Nephron progenitor cell (in vitro differentiated cells): Measurements from ENCODE around the gene ACTN3.

Experiments used
- DNase-seq: peaks from one replicate; pipeline ENCODE4 v3.0.0; 2021
- H3K27ac Mint-ChIP-seq: 2 replicates; pipeline ENCODE4 v1.8.0; 2021; ENCODE audit warnings: mild to moderate bottlenecking, moderate library complexity, mixed read lengths
- H3K27me3 Mint-ChIP-seq: 2 replicates; pipeline ENCODE4 v1.8.0; 2021; ENCODE audit warnings: mild to moderate bottlenecking, low read depth, mixed read lengths; ENCODE audit not compliant: poor library complexity
- H3K36me3 Mint-ChIP-seq: 2 replicates; pipeline ENCODE4 v1.8.0; 2021; ENCODE audit warnings: low read depth, mixed read lengths
- H3K4me1 Mint-ChIP-seq: 2 replicates; pipeline ENCODE4 v1.8.0; 2021; ENCODE audit warnings: mixed read lengths
- H3K4me3 Mint-ChIP-seq: 2 replicates; pipeline ENCODE4 v1.8.0; 2021; ENCODE audit warnings: mild to moderate bottlenecking, moderate library complexity, mixed read lengths
- H3K9me3 Mint-ChIP-seq: 2 replicates; pipeline ENCODE4 v1.8.0; 2021; ENCODE audit warnings: mild to moderate bottlenecking, moderate library complexity, mixed read lengths
- CTCF ChIP-seq: fragments of 200-600 bp; sonication (generic); IDR thresholded peaks from 2 replicates; pipeline ENCODE4 v1.5.0; 2021; ENCODE audit warnings: antibody characterized with exemption

ACTN3 gene

DNA sequence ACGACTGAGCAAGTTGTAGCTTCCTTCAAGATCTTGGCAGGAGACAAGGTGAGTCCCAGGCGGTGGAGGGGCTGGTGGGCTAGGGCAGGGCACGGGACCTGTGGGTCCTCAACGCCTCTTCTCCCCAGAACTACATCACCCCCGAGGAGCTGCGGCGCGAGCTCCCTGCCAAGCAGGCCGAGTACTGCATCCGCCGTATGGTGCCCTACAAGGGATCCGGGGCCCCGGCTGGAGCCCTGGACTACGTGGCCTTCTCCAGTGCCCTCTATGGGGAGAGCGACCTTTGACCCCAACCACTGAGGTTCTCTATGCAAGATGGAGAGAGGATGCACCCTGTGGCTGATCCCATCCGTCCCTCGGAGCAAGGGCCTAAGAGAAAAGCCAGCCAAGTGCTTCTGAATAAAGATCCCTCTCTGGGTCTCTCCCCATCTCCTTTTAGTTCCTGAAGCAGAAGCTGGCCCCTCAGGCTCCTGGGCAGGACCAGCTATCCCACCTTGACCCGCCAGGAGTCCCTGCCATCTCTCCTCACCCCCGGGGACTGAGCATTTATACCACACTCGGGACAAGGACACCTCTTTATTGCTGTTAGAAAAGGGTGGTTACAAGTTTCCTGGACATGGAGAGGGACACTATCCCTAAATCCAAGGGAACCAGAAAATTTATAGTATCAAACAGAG is 16.3 kb downstream of the ACTN3 start:
- Mint-ChIP-seq H3K27me3 (peaks cover 3% of the 10 kb centered on the region), H3K27ac (no peak overlapping the region), H3K4me3 (no peak overlapping the region), H3K36me3 (peaks cover 22% of the 10 kb centered on the region), H3K9me3 (no peaks in the 10 kb centered on the region), H3K4me1 (peaks cover 8% of the 10 kb centered on the region)
- no peak for DNase-seq
- no peak for TF ChIP-seq CTCF

GRCh38 chr11:66563832-66564231 is 17.1 kb downstream of the ACTN3 start:
- H3K4me3 Mint-ChIP-seq, result no peak overlapping the region
- peaks cover 8% of the 10 kb centered on the region for H3K4me1 Mint-ChIP-seq
- TF ChIP-seq CTCF, result no peak
- peaks cover 17% of the 10 kb centered on the region for H3K36me3 Mint-ChIP-seq
- peaks cover 3% of the 10 kb centered on the region for H3K27me3 Mint-ChIP-seq
- H3K27ac Mint-ChIP-seq, result no peak overlapping the region
- DNase-seq, result no peak
- H3K9me3 Mint-ChIP-seq, result no peaks in the 10 kb centered on the region

GRCh38 chr11:66564538-66564937 is 17.8 kb downstream of the ACTN3 start:
- Mint-ChIP-seq H3K4me1 (peaks cover 8% of the 10 kb centered on the region), H3K4me3 (no peak overlapping the region), H3K27ac (no peak overlapping the region), H3K36me3 (peaks cover 15% of the 10 kb centered on the region), H3K27me3 (peaks cover 3% of the 10 kb centered on the region), H3K9me3 (no peaks in the 10 kb centered on the region)
- TF ChIP-seq CTCF, result no peak
- DNase-seq, result no peak

GRCh38 chr11:66564984-66565383 is 18.3 kb downstream of the ACTN3 start:
- H3K9me3 Mint-ChIP-seq, result no peaks in the 10 kb centered on the region
- peaks cover 3% of the 10 kb centered on the region for H3K27me3 Mint-ChIP-seq
- H3K4me3 Mint-ChIP-seq, result no peak overlapping the region
- H3K36me3 Mint-ChIP-seq, result peaks cover 15% of the 10 kb centered on the region
- H3K27ac Mint-ChIP-seq, result no peak overlapping the region
- DNase-seq, result no peak
- TF ChIP-seq CTCF, result no peak
- H3K4me1 Mint-ChIP-seq, result peaks cover 11% of the 10 kb centered on the region

- peaks cover 4% of the 10 kb centered on the region for H3K36me3 Mint-ChIP-seq
- no peak for DNase-seq
- peaks cover 8% of the 10 kb centered on the region for H3K27me3 Mint-ChIP-seq
- no peaks in the 10 kb centered on the region for H3K9me3 Mint-ChIP-seq
- H3K4me3 Mint-ChIP-seq, result no peak overlapping the region
- H3K4me1 Mint-ChIP-seq, result peaks cover 22% of the 10 kb centered on the region
- no peak for TF ChIP-seq CTCF
- no peak overlapping the region for H3K27ac Mint-ChIP-seq
Observed at GRCh38 chr11:66566221-66566620, 19.5 kb downstream of the ACTN3 start.

DNA sequence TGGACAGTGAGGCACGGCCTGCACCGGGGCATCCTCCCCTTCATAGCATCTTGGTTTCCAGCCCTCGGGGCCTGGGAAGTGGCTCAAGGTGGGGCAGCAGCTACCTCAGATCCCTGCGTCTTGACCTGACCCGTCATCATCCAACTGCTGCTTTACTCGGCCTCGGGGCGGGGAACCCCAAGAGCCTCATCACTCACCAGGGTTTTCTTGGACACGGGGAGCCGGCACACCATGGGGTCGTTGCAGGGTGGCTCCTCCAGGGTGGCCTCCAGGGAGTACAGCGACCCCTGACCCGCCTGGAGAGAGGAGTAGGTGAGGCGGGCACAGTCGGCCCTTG is 21.1 kb downstream of the ACTN3 start:
- no peak overlapping the region for H3K4me3 Mint-ChIP-seq
- no peaks in the 10 kb centered on the region for H3K9me3 Mint-ChIP-seq
- no peaks in the 10 kb centered on the region for H3K36me3 Mint-ChIP-seq
- no peak for DNase-seq
- H3K4me1 Mint-ChIP-seq, result peaks cover 22% of the 10 kb centered on the region
- H3K27me3 Mint-ChIP-seq, result peaks cover 8% of the 10 kb centered on the region
- no peak for TF ChIP-seq CTCF
- H3K27ac Mint-ChIP-seq, result no peak overlapping the region
